Ureter (tissue), 1 donor: ENCODE data around the gene IZUMO2. TPM values are rescaled to one million over a fixed set of nuclear protein-coding genes. Genes with fewer than 3 reads are reported as not detected.

ENCODE experiments used
- DNase-seq: peaks from one replicate; pipeline ENCODE4 v3.0.0-alpha.2; 2020; ENCODE audit warnings: low spot score
- total RNA-seq: library from RNA; stranded (reverse); gene quantifications from one replicate; pipeline ENCODE4 v1.2.4, GENCODE V29; 2023
- donor health status: DM: yes; HTN: yes; CAD: no.

IZUMO2 gene
- not detected for total RNA-seq

DNA sequence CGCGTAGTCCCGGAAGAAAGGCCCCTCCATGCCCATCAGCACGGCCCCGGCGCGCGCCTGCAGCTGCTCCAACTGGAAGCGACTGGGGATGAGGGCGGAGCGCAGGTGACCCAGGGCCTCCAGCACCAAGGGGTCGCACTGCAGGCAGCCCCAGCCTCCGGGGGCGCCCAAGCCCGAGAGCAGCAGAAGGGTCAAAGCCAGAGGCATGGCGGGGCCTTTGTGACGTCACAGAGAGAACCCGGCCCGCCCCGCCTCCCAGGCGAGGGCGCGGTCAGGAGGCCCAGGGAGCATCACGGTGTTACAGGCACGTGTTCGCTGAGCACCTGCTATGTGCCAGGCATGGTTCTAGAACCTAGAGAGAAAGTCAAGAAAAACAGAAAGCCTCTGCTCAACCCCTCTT, at the start of gene IZUMO2:
IZUMO2 (minus strand) TSS at position 294 of the 400 bp plus-strand sequence; CDS start at position 207, 87 bp downstream.
- no peak for DNase-seq

DNA sequence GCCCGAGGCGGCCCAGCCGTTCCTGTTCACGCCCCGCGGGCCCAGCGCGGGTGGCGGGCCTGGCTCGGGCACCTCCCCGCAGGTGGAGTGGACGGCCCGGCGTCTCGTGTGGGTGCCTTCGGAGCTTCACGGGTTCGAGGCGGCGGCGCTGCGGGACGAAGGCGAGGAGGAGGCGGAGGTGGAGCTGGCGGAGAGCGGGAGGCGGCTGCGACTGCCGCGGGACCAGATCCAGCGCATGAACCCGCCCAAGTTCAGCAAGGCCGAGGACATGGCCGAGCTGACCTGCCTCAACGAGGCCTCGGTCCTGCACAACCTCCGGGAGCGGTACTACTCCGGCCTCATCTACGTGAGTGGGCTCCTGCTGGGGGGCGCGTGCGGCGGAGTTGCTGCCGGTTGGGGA, 47.3 kb upstream of the IZUMO2 start:
- no peak for DNase-seq

DNA sequence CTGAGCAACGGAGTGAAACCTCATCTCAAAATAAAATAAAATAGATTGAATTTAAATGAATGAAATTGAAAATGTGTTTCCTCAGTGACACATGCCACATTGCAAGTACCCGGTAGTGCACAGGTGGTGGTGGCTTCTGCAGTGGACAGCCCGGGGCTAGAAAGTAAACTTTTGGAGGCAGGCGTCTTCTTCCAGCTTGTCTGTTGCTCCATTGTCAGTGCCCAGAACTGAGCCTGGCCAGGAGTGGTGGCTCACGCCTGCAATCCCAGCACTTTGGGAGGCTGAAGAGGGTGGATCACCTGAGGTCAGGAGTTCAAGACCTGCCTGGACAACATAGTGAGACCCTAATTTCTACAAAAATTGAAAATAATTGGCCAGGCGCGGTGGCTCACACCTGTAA, 46.0 kb upstream of the IZUMO2 start:
- DNase-seq, result no peak

DNA sequence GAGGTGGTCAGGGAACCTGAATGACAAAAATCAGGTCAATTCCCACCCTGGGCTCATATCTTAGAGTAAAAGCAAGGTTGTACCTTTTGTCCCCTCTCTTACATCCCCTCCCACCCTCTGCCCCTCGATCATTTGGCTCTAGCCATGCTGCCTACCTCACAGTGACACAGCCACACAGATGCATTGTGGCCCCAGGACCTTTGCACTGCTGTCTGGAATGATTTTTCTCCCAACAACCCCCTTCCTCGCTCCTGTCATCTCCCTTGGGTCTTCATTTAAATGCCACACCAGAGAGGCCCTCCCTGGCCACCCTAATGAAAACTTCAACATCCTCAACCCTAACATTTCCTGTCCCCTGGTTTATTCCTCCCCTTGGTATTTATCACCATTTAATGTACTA, 44.6 kb upstream of the IZUMO2 start:
- DNase-seq, result no peak

DNA sequence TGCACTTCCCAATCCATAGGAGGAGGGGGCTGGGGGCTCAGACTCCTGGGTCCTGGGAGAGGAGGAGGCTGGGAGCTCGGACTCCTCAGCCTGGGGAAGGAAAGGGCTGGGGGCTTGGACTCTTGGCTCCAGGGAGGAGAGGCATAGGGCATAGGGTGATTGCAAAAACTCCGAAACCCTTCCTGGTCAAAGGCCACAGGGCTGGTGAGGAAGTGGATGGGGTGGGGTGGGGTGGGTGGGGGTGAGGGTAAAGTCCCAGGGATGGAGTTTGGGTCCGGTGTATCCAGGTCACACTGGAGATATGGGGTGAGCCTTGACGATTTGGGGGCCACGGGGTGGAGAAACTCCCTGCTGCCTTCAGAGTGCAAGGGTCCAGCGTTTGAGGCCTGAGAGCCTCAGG, 43.1 kb upstream of the IZUMO2 start:
- DNase-seq, result no peak

DNA sequence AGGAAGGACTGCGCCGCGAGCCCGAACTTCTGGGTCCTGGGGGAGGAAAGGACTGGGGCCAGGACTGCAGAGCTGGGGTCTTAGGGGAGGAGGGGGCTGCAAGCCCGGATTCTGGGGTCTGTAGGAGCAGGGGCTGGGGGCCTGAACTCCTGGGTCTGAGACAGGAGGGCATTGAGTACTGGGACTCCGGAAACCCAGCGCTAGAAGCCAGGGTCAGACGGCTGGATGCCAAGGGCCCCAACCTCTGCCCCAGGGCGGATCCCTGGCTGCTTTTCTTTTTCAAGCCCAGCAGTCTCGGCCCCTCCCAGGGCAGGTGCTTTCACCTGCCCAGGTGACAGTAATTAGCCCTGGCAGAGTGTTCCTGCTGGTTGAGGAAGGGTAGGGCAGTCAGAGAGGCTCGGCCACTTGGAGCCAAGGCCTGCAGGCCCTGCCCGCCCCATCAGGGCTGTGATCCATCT, 42.6 kb upstream of the IZUMO2 start:
- peak; percentile 63 for DNase-seq

DNA sequence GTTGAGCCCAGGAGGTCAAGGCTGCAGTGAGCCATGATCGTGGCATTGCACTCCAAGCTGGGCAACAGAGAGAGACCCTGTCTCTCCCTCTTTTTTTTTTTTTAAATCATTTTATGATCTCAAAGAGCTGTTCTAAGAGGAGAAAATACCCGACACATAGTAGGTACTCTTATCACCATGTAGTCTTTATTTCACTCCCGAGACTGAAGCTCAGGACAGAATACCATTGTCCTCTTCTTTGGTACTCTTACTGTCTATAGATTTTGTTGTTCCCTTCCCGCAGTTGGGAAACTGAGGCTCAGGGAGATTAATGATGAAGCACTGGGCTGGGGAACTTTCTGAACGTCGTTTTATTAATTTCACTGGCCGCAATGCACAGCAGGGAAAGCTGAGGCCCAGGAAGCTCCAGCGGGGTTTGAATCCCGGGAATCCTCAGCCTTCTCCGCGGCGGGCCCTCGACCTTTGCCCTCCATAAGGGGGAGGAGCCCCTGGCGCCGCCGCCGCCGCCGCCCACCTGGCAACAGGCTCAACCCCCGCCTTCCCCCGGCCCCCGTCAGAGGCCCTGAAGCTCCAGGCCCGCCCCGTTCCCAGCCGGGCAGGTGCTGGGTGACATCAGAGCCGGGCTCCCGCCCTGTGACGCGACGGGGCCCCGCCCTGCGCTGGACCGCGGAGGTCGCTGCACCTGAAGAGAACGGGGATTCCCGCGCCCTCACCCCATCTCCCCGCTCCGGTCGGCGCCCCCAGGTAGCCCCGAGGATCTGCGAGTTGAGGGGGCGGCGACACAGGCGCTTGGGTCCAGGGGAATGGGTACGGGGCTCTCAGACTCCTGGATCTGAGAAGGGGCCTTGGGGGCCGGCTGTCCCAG, 42.0 kb upstream of the IZUMO2 start:
- peak; percentile 82 for DNase-seq

DNA sequence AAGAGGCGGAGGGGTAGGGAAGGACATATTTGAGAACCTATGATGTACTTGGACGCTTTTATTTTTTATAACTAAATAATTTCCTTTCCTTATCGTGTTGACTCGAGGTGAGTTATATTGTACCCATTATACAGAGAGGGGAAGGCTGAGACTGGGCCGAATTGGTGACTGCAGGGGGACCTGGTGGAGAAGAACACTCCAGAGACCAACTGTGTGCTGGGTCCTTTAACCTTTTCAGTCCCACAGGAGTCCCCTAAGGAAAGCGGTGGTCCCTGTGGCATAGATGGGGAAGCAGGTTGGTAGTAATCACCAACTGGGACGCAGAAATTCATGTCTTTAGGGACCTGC, 41.0 kb upstream of the IZUMO2 start:
- DNase-seq, result no peak

DNA sequence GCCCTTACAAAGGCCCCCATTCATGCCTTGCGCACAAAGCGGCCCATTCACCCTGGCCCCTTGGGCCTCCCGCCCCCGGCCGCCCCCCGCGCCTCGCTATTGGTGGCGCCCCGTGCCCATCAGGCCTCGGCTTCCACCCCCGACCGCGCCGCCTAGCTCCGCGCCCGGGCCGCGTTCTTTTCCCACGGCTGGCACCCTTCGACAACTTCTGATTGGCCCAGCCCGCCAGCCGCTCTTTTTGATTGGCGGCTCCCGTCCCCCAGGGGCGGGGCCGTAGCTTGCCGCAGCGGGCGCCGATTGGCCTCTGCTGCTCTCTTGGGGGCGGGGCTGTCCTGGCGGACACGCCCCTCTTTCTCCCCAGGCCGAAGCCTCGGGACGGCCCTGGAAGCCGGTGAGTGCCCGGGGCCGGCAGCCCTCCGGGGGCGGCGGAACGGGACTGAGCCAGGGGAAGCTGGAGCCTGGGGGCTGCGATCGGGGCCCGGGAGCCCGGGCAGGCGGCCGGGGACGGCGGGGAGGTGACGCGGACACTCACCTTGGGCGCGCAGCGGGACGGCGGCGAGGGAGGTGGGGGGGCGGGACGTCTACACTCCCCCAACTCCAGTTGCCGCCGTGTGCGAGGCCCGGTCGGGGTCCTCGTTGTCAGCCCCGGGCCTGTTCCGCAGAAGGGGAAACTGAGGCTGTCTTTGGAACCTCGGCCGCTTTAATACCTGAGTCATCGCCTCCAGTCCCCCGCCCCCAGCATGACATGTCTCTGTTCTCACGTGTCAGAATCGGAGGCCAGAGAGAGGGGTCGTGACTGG, 40.4 kb upstream of the IZUMO2 start, which contains the start of gene MYH14:
MYH14 (plus strand) TSS at position 342 of the 800 bp plus-strand sequence. CDS start 6,744 bp downstream, outside the sequence.
- peak; percentile 92 for DNase-seq

DNA sequence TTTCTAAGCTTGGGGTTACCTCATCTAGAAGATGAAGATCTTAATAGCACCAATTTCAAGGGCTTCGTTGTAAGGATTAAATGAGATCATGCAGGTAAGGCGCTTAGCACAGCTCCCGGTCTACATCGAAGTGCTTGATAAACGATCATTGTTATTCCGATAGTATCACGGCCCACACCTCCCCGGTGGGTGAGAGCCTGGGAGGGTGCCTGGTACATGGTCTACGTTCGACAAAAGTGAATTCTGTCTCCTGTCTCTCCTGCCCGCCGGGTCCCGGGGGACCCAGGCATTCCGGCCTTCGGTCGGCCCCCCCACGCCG, 39.8 kb upstream of the IZUMO2 start:
- no peak for DNase-seq

DNA sequence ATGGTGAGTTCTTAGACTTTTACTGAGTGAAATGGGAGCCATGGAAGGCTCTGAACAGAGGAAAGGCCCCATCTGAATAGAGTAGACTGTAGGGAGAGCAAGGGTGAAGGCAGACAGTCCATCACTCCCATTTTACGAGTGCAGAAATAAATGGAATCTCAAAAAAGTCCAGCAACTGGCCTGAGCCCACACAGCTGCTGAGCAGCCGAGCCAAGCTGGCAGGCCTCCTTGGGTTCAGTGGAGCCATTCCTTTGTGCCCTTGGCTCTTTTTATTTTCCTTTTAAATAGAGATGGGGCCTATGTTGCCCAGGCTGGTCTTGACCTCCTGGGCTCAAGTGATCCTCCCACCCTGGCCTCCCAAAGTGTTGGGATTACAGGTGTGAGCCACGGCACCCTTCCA, 39.3 kb upstream of the IZUMO2 start:
- DNase-seq, result no peak

DNA sequence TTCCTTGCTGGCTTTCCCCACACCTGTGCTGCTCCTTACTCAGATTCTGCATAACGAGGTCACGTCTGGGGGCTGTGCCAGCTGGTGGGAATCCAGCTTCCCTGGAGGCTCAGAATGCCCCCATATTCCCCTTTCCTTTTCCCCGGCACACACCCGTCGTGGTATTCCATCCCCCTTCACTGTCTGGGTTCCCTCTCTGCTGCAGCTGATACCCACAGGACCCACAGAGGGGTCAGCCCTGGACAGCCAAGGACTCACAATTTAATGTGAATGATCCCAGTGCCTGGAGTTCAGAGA, 36.1 kb upstream of the IZUMO2 start:
- no peak for DNase-seq

DNA sequence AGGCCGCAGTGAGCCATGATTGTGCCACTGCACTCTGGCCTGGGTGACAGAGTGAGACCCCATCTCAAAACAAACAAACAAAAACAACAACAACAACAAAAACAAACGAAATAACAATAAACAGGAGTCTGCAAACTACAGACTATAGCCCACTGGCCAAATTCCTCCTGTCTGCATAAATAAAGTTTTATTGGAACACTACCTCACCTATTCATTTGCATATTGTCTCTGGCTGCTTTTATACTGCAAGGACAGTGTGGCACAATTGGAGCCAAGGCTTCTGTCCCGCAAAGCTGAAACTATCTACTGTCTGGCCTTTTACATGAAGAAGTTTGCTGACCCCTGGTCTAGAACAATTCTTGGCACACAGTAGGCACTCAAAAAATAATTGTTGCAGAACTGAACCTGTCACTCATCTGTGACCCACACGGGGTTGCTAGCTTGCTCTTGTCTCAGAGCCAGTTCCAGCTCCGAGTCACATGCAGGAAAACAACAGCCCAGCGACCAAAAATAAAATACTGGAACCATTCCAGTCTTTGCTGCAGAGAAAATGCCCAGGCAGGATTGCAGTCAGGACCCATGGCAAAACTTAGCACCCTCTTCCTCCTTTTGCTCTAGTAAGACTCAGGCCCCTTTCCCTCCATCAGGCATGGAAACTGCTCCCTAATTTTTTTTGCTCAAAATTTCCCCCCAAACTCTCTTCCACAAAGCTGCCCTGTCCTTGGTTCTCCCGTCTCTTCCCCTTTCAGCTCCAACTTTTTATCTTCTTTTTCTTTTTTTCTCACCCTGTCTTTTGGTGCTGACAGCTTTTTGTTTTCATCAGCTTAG, 35.6 kb upstream of the IZUMO2 start:
- DNase-seq, result no peak

DNA sequence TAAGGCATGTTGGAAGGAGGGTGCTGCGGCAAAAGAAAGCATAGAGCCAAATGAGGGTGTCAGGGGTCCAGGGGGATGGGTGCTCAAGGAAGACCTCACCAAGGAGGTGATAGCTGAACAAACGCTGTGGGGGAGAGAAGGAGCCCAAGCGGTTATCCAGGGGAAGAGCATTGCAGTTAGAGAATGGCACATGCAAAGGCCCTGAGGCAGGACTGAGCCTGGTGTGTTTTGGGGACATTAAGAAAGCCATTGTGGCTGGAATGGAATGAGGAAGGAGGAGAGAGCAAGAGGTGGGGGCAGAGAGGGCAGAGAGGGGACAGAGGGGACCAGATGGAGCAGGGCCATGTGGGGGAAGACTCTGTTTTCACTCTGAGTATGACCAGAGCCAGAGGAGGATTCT, 34.3 kb upstream of the IZUMO2 start:
- DNase-seq, result no peak

DNA sequence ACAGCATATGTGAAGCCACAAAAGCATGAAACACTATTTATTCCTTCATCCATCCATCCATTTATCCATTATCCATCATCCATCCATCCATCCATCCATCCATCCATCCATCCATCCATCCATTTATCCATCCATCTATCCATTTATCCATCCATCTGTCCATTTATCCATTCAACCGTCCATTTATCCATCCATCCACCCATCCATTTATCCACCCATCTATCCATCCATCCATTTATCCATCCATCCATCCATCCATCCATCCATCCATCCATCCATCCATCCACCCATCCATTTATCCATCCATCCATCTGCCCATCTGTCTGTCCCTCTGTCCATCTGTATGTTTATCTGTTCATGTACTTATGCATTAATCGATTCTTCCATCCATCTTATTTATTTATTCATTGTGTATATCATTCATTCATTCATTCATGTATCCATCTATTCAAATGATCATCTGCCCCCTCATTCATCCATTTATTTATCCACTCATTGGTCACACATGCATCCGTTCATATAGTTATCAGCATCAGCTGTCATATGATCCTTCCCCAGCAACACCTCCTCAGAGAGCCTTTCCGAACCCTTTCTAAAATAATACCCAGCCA, 33.3 kb upstream of the IZUMO2 start:
- no peak for DNase-seq

DNA sequence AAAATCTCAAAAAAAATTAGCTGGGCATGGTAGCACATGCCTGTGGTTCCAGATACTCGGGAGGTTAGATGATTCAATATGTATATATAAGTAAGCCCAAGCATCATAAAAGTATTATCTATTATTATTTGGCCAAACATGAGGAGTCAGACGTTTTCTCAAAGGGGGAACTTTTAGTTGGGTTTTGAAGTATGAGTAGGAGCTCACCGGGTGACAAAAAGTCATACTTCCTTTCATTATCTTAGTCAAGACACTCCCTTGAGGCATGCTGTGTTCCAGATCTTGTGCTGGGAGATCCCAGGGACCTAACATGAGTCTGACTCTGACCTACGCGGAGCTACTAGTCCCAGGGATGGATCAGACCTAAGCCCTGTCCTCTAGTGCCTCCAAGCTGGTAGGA, 32.1 kb upstream of the IZUMO2 start:
- no peak for DNase-seq

DNA sequence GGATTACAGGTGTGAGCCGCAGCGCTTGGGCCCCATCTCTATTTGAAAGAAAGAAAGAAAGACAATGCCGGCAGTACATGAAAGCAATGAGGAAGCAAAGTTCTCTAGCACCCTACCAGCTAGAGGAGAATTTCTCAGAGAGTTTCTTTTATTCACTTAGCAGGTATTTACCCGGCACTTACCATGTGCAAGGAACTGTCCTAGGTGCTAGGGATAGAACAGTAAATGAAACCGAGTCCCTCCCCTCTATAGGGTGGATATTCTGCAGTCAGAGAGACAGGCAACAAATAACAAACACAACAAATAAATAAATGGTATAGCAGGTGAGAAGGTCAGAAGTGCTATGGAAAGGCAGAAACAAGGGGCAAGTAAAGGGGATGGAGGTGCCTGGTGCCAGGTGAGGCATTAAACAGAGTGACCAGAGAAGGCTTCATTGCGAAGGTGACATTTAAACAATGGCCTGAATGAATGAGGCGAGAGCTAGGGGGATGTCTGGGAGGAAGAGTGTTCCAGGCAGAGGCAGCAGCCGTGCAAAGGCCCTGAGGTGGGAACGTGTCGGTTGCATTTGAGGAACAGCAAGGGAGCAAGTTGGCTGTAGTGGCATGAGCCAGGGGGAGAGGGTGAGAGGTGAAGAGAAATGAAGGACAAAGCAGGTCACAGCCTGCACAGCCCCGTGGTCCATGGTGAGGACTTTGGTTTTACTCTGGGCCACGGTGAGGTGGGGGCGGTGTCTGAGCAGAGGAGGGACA, 29.6 kb upstream of the IZUMO2 start:
- DNase-seq, result no peak

DNA sequence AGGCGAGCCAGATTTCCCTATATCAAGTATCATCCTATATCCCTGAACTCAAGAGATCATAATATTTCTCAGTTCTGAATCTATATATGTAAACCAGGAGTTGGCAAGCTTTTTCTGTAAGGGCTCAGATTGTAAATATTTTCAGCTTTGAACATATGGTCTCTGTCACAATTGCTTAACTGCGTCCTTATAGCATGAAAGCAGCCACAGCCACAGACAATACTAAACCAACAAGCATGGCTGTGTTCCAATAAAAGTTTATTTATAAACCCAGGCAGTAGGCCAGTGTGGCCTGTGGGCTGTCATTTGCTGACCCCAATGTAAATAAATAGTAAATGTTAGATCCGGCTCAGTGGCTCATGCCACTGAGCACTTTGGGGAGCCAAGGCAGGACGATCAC, 28.1 kb upstream of the IZUMO2 start:
- no peak for DNase-seq

DNA sequence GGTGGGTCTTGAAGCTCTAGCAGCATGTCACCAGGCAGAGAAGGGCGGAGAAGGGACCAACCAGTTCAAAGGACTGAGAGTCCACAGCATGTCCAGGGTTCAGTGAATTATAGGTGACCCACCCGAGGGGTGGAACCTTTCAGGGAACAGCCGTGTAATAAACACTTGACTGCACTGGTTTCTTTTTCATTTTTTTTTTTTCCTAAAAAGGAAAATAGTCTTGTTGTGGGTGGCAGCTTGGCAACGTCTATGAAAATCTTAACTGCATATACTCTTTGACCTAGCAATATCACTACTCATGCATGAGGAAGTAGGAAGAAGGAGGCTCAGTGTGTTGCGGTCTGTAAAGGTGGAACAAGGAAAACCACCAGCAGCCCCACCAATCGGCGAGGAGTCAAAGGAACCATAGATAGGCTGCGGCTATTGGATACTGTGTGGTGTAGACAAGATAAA, 27.4 kb upstream of the IZUMO2 start:
- DNase-seq, result peak; percentile 70

DNA sequence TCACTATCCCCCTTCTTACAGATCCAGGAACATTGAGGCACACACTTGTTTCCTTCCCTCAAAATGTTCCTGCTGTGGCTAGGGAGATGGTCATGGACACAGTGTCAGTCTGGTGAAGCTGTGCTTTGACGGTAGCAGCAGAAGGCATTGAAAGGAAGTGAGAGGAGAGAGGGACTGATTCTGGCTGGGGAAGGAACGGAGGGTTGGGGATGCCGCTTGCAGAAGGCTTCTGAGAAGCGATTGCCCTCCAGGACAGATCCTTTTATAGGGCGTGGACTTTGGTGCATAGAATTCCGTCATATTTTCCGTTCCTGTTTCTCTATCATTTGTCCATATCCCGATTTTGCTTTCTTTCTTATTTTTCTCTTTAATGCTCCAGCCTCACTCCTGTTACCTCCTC, 26.2 kb upstream of the IZUMO2 start:
- DNase-seq, result no peak

DNA sequence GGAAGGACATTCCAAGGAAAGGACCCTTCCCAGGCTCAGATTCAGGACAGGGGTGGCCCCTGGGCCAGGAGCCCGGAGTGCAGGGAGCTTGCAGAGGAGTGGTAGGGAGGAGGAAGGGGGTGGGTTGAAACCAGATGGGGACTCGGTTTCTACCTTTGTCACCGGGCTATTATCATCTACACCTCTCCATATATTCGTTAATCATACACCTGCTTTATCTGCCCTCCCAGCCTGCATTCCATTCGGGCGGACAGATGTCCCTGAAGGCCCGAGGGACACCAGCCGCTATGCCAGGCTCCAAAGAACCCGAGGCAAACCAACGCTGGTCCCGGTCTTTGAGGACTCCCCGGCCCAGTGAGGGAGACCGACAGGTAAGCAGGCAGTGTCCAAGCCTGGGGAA, 24.9 kb upstream of the IZUMO2 start:
- DNase-seq, result no peak
